Measurements from ENCODE around the gene SIRT3. TPM values are rescaled to one million over a fixed set of nuclear protein-coding genes. Genes with fewer than 3 reads are reported as not detected.
A peak's percentile ranks its signal among the peaks of the same experiment; 100 is the strongest.

Gene SIRT3
- total RNA-seq, 1 experiment from 2014 or later = 13.9 TPM

DNA sequence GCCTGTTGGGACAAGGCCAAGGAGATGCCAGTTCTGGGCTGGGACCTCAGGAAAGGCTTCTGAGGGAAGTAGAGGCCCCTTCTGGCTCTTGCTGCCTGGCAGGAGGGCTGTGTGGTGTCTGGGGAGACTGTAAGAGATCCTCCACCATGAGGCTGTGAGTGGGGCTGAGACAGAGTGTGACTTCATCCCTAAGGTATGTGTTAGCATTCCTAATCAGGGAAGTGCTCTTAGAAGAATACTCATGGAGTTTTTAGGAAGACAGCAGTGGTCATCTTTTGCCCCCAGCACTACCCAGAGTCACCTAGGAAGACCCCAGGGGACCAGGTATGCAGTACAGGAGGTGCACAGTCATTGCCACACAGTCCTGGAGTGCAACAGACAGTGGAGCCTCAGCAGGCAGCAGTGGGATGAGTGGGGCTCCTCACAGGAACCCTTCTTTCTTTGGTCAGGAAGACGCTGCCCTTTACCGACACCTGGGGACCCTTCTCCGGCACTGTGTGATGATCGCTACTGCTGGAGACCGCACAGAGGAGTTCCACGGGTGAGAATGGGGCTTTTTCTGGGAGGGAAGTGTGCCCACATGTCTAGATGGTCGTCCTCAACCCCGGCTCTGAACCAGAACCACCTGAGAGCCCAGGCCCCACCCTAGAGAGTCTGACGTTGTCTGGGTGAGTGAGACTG lies 25.9 kb downstream of the SIRT3 start:
- H3K56ac ChIP-seq (ENCODE audit: insufficient read length, low read depth, low read length) = no peak overlapping the region
- H3K9me3 ChIP-seq (ENCODE audit: control insufficient read depth, low read depth, low read length) = no peaks in the 10 kb centered on the region
- peaks cover 21% of the 10 kb centered on the region for H3K23me2 ChIP-seq (ENCODE audit: insufficient read length, low read depth, low read length, poor library complexity, severe bottlenecking)
- no CpG with 5 or more reads among the region's 9 CpGs for WGBS (ENCODE audit: extremely low coverage, insufficient read length, low lambda C conversion rate)
- no peaks in the 10 kb centered on the region for H4K20me1 ChIP-seq (ENCODE audit: control insufficient read depth, insufficient read depth, insufficient read length)
- no peak overlapping the region for H4K5ac ChIP-seq (ENCODE audit: insufficient read length, low read depth, low read length)
- H3K4ac ChIP-seq (ENCODE audit: low read depth, low read length) = no peak overlapping the region
- H2BK15ac ChIP-seq (ENCODE audit: low read depth, low read length) = no peak overlapping the region
- H2BK5ac ChIP-seq (ENCODE audit: insufficient read length, low read length) = no peak overlapping the region
- H3K27me3 Mint-ChIP-seq (ENCODE audit: low read depth) = no peaks in the 10 kb centered on the region
- no peak overlapping the region for H3K4me2 ChIP-seq (ENCODE audit: insufficient read depth, insufficient read length, low read length)
- no peaks in the 10 kb centered on the region; the same call in 1 of the 2 replicates for H3K4me1 ChIP-seq (ENCODE audit: insufficient read depth, low read length)
- H2BK20ac ChIP-seq (ENCODE audit: low read depth, low read length, poor library complexity, severe bottlenecking) = no peak overlapping the region
- no peak for DNase-seq
- no peak overlapping the region for H4K8ac ChIP-seq (replicated peaks; ENCODE audit: insufficient read length, low read depth, low read length)
- H3K27me3 ChIP-seq (ENCODE audit: insufficient read depth, low read length) = no peaks in the 10 kb centered on the region
- H3K27ac ChIP-seq (ENCODE audit: insufficient read length, low read depth, low read length) = no peak overlapping the region
- peaks cover 29 to 62% (median 59%) of the 10 kb centered on the region in 3 experiments for H3K36me3 Mint-ChIP-seq (ENCODE audit: insufficient read depth in 1 of 3, low read depth in 3 of 3)
- H3K4me3 Mint-ChIP-seq = peak overlapping the region; percentile 93 to 97
- peaks cover 5 to 17% of the 10 kb centered on the region in 2 experiments for H3K4me1 Mint-ChIP-seq
- no peak overlapping the region for H2AK5ac ChIP-seq (ENCODE audit: insufficient read length, low read length)
- no peaks in the 10 kb centered on the region; the same call in 1 of the 2 replicates for H3K79me2 ChIP-seq (ENCODE audit: insufficient read depth, low read length)
- H3K14ac ChIP-seq (ENCODE audit: insufficient read depth, low read length) = no peak overlapping the region
- H4K91ac ChIP-seq (ENCODE audit: insufficient read length, low read depth, low read length) = no peak overlapping the region
- H3K9me3 Mint-ChIP-seq = no peaks in the 10 kb centered on the region
- H2BK120ac ChIP-seq (ENCODE audit: low read depth, low read length, poor library complexity, severe bottlenecking) = no peak overlapping the region
- no peak overlapping the region for H3T11ph ChIP-seq (ENCODE audit: low read length)
- no peak overlapping the region for H3K9ac ChIP-seq (ENCODE audit: extremely low read depth, insufficient read length, low read length)
- H3K79me1 ChIP-seq (ENCODE audit: insufficient read depth, low read depth, low read length, poor library complexity, severe bottlenecking) = peaks cover 5% of the 10 kb centered on the region
- no peak overlapping the region for H3K18ac ChIP-seq (ENCODE audit: insufficient read length, low read depth, low read length)
- no peak overlapping the region for H3K23ac ChIP-seq (ENCODE audit: insufficient read length, low read depth, low read length)
- no peak overlapping the region for H2BK12ac ChIP-seq (ENCODE audit: insufficient read length, low read depth, low read length)
- no peak overlapping the region for H3K27ac Mint-ChIP-seq
- TF ChIP-seq, protein P1, sequence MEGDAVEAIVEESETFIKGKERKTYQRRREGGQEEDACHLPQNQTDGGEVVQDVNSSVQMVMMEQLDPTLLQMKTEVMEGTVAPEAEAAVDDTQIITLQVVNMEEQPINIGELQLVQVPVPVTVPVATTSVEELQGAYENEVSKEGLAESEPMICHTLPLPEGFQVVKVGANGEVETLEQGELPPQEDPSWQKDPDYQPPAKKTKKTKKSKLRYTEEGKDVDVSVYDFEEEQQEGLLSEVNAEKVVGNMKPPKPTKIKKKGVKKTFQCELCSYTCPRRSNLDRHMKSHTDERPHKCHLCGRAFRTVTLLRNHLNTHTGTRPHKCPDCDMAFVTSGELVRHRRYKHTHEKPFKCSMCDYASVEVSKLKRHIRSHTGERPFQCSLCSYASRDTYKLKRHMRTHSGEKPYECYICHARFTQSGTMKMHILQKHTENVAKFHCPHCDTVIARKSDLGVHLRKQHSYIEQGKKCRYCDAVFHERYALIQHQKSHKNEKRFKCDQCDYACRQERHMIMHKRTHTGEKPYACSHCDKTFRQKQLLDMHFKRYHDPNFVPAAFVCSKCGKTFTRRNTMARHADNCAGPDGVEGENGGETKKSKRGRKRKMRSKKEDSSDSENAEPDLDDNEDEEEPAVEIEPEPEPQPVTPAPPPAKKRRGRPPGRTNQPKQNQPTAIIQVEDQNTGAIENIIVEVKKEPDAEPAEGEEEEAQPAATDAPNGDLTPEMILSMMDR (conservative IDR thresholded peaks at IDR 0.05) = no peak
- H2AFZ ChIP-seq (ENCODE audit: low read length) = no peak overlapping the region

All from H9 (cell line).